GM12872 (cell line): ENCODE results near the gene VASP.

Experiments
- CTCF ChIP-seq: IDR thresholded peaks from 3 replicates; pipeline ENCODE4 v1.5.1; 2011; ENCODE audit warnings: low read depth, mild to moderate bottlenecking, low read length, moderate library complexity; ENCODE audit not compliant: insufficient read depth

VASP gene

GRCh38 chr19:45574526-45574925, 67.2 kb downstream of the VASP start:
- TF ChIP-seq CTCF, result no peak

GRCh38 chr19:45575216-45575615, 67.9 kb downstream of the VASP start:
- TF ChIP-seq CTCF, result no peak
